Psoas muscle (tissue), 8 donors: ENCODE data around the gene MRPL28. TPM values are rescaled to one million over a fixed set of nuclear protein-coding genes. Genes with fewer than 3 reads are reported as not detected.
"Not testable (repeated sequence)": the region's sequence is repeated elsewhere in the genome, so short reads cannot be mapped to it uniquely, and the experiment has no call there.

Experiments
- ATAC-seq, 4 donors: fragments of 200-7000 bp; cut with Tn5 transposase; one replicate each; pipeline ENCODE4 v1.9.1; 2020; ENCODE audit warnings: moderate library complexity in 3 of 4, mild to moderate bottlenecking in 2 of 4
- DNase-seq, 2 donors: peaks; one replicate each; pipeline ENCODE4 v3.0.0-alpha.2; 2020
- H3K27ac ChIP-seq: fragments of 200-600 bp; one replicate; pipeline ENCODE4 v1.8.0; 2022
- H3K27me3 ChIP-seq, 3 donors: fragments of 200-600 bp in 1 of 3; one replicate each; pipeline versions ENCODE4 v1.6.1 to v1.8.0; 2013 to 2022; ENCODE audit warnings: low read length in 2 of 3, mild to moderate bottlenecking in 2 of 3, moderate library complexity in 1 of 3; ENCODE audit not compliant: insufficient read depth in 3 of 3
- H3K36me3 ChIP-seq, 2 donors: fragments of 200-600 bp in 1 of 2; one replicate each; pipeline versions ENCODE4 v1.6.1 to v1.8.0; 2013 to 2022; ENCODE audit warnings: low read depth in 1 of 2, mild to moderate bottlenecking in 1 of 2, moderate library complexity in 1 of 2; ENCODE audit not compliant: insufficient read depth in 1 of 2
- H3K4me1 ChIP-seq: fragments of 200-600 bp; one replicate; pipeline ENCODE4 v1.8.0; 2022
- H3K4me3 ChIP-seq: fragments of 200-600 bp; one replicate; pipeline ENCODE4 v1.8.0; 2022; ENCODE audit warnings: mild to moderate bottlenecking
- H3K9me3 ChIP-seq: fragments of 200-600 bp; one replicate; pipeline ENCODE4 v1.8.0; 2022
- CTCF ChIP-seq: fragments of 200-600 bp; IDR thresholded peaks from one replicate; pipeline ENCODE4 v1.8.0; 2022; ENCODE audit warnings: antibody characterized with exemption
- WGBS, 3 donors: extraction: QIAGEN DNeasy Blood & Tissue Kit; methylation state at CpG; one replicate each; pipeline versions ENCODE4 v1.1.6 to v1.1.7; 2013; 5-methylcytosine and 5-hydroxymethylcytosine counted together
- intact Hi-C, 2 donors: fragments of 100-400 bp; cut with DNase I; formaldehyde crosslinking; loops; one replicate each; pipeline versions ENCODE4 v1.11.0 to v1.14.2; 2022
- polyA plus RNA-seq, 3 donors: library from polyadenylated mRNA; stranded (reverse); fragments of 200-250 nt; gene quantifications; one replicate each; pipeline ENCODE4 v1.2.3, GENCODE V29; 2013
- total RNA-seq, 4 donors: library from RNA; stranded (reverse); fragmentation: NEBNext Ultra II Directional in 2 of 4; extraction: Animal tissue kit (Norgen Biotek cat#: 25700) in 2 of 4; gene quantifications; one replicate each; pipeline versions ENCODE4 v1.2.1 to v1.2.4, GENCODE V29; 2021 to 2023
- donor health status: healthy with polysubstance abuse.
- donor health status: DM: no; HTN: no; CAD: no; lungs with moderate emphysema.
- donor health status: Bipolar disorder and iron deficiency.
- donor health status: healthy.
- donor health status: DM: yes; HTN: yes; CAD: no.
- donor health status: DM: no; HTN: no; CAD: no.
- donor health status: DM: no; HTN: no; CAD: no.
- donor health status: DM: yes; HTN: yes; CAD: no.

Gene MRPL28
- total and polyA plus RNA-seq, 7 donors, result 55.4 to 126 (median 67.1) TPM

DNA sequence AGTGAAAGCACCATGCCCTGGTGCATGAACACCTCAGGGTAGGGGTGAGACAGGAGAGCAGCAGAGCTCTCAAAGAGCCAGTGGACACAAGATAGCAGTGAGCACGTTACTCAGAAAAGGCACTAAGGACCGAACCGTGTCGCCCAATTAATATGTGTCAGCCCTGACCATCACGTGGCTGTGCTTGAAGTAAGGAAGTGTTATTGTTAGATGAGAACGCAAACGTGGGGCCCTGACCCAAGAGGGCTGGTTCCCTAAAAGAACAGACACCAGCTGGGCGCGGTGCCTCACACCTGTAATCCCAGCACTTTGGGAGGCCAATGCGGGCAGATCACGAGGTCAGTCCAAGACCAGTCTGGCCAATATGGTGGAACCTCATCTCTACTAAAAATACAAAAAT is 34.1 kb downstream of the MRPL28 start:
- Histone ChIP-seq H3K27ac (no peak overlapping the region), H3K4me1 (peaks cover 11% of the 10 kb centered on the region), H3K27me3 (no peaks in the 10 kb centered on the region), H3K4me3 (no peak overlapping the region), H3K9me3 (no peaks in the 10 kb centered on the region), H3K36me3 (no peaks in the 10 kb centered on the region)
- WGBS, 3 donors, result 81 to 92% (median 88%) methylated on average over 11 of the region's 11 CpGs
- no peak for TF ChIP-seq CTCF
- ATAC-seq, result no peak
- intact Hi-C loops, result loop anchor here in 1 of 2 donors (5.0 kb wide), 1 partner anchor 99 kb away; no protein-coding TSS in a partner anchor
- DNase-seq, result no peak

DNA sequence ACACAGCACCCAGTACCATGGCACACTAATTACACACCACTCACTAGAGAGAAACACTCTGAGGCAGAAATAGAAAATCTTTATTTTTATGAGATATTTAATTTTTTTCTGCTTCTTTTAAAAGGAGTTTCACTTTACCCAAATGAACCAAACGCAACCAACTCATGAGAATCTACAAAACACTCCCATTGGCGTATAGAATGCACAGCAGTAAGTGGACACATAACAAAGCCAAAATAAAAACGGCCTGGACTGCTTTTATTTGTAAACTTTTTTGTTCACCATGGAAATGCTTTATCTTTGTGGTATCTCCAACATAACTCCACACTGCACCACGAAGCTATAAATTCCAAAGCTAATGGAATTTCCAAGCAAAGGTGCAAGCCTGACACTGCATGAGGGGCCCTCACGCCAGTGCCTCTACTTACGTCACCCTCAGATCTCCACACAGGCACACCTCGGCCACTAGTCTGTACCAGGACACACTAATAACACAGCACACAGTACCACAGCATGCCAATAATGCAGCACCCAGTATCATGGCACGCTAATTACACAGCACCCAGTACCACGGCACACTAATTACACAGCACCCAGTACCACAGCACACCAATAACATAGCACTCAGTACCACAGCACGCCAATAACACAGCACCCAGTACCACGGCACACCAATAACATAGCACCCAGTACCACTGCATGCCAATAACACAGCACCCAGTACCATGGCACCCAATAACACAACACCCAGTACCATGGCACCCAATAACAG is 35.3 kb downstream of the MRPL28 start:
- intact Hi-C loops, result loop anchor here in 1 of 2 donors (5.0 kb wide), 1 partner anchor 98 kb away; no protein-coding TSS in a partner anchor
- 89 to 94% (median 94%) methylated on average over 10 to 11 of the region's 11 CpGs for WGBS, 3 donors
- ATAC-seq, DNase-seq, H3K4me3 ChIP-seq, H3K27me3 ChIP-seq, H3K36me3 ChIP-seq, H3K9me3 ChIP-seq, H3K27ac ChIP-seq: not testable (repeated sequence)
- peaks cover 11% of the 10 kb centered on the region for H3K4me1 ChIP-seq

GRCh38 chr16:334164-334832 is 36.0 kb downstream of the MRPL28 start:
- intact Hi-C loops, H3K36me3 ChIP-seq, H3K27ac ChIP-seq, H3K4me3 ChIP-seq, H3K9me3 ChIP-seq, DNase-seq, ATAC-seq, H3K27me3 ChIP-seq: not testable (repeated sequence)
- 98 to 99% (median 98%) methylated on average over 5 of the region's 5 CpGs for WGBS, 3 donors
- peaks cover 11% of the 10 kb centered on the region for H3K4me1 ChIP-seq

DNA sequence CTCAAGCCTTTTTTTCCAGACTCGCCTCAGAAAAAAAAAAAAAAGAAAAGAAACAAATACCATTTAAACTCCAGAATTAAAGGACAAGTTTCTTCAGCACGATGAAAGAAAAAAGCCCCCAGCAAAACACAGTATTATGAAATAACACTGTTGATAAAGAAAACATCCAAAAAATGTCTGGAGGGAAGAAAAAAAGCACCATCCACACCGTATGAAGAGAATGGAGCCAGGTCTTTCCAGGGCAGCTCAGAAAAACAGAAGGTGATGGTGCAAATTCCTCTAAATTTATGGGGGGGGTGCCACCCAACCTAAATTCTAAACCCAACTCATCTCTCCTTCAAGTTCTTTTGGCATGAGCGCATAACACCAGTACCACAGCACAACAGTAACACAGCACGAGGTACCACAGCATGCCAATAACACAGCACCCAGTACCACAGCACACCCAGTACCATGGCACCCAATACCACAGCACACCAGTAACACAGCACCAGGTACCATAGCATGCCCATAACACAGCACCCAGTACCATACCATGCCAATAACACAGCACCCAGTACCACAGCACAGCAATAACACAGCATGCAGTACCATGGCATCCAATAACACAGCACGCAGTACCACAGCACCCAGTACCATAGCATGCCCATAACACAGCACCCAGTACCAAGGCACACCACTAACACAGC is 36.8 kb downstream of the MRPL28 start:
- ATAC-seq, result no peak
- 80 to 92% (median 86%) methylated on average over 6 of the region's 6 CpGs for WGBS, 3 donors
- no peak overlapping the region for H3K27ac ChIP-seq
- TF ChIP-seq CTCF, result no peak
- intact Hi-C loops, result no loop called here
- DNase-seq, result no peak
- H3K36me3 ChIP-seq, result peaks cover 0 to 5% of the 10 kb centered on the region in 2 donors
- H3K4me3 ChIP-seq, result no peak overlapping the region
- peaks cover 11% of the 10 kb centered on the region for H3K4me1 ChIP-seq
- H3K27me3 ChIP-seq, result no peaks in the 10 kb centered on the region
- H3K9me3 ChIP-seq, result no peaks in the 10 kb centered on the region

DNA sequence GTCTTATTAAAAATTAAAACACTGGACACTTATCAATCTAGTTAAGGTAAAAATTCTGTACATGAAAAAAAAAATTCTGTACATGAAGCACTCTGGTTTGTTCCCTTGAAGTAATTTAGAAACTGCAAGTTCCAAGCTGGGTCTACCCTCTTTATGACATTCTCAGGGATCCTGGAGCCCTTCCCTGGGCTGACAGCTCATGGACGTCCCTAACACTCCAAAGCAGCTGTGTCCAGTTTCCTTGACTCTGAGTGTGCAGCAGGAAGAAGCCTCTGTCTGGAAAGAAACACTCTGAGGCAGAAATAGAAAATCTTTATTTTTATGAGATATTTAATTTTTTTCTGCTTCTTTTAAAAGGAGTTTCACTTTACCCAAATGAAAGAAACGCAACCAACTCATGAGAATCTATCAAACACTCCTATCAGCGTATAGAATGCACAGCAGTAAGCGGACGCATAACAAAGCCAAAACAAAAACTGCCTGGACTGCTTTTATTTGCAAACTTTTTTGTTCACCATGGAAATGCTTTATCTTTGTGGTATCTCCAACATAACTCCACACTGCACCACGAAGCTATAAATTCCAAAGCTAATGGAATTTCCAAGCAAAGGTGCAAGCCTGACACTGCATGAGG is 39.0 kb downstream of the MRPL28 start:
- DNase-seq, ATAC-seq, H3K9me3 ChIP-seq, H3K27ac ChIP-seq, H3K4me3 ChIP-seq, H3K36me3 ChIP-seq, H3K27me3 ChIP-seq, intact Hi-C loops: not testable (repeated sequence)
- 60 to 69% (median 69%) methylated on average over 6 of the region's 6 CpGs for WGBS, 3 donors
- H3K4me1 ChIP-seq, result peaks cover 13% of the 10 kb centered on the region
